HG03565 (cell line): ENCODE measurements around the gene N4BP2.

Experiments used
- ATAC-seq: cut with Tn5 transposase; IDR thresholded peaks from one replicate; pipeline ENCODE4 v1.9.1; 2021; ENCODE audit warnings: mild to moderate bottlenecking, moderate library complexity; ENCODE audit not compliant: unreplicated experiment

Gene N4BP2

GRCh38 chr4:40149960-40150385 is 93.3 kb downstream of the N4BP2 start:
- peak; percentile 73 for ATAC-seq

- no peak for ATAC-seq
These were observed 94.3 kb downstream of the N4BP2 start for GRCh38 chr4:40150932-40151331.

- ATAC-seq = no peak
These were observed 96.0 kb downstream of the N4BP2 start for GRCh38 chr4:40152637-40153036.

GRCh38 chr4:40157436-40157835 is 100.8 kb downstream of the N4BP2 start:
- ATAC-seq = no peak

GRCh38 chr4:40160258-40160657 is 103.6 kb downstream of the N4BP2 start:
- no peak for ATAC-seq

GRCh38 chr4:40164459-40164858 is 107.8 kb downstream of the N4BP2 start:
- ATAC-seq = no peak

GRCh38 chr4:40165916-40166315 is 109.3 kb downstream of the N4BP2 start:
- no peak for ATAC-seq

GRCh38 chr4:40168070-40168469 is 111.4 kb downstream of the N4BP2 start:
- ATAC-seq = no peak

- ATAC-seq = peak; percentile 44
These were observed 113.9 kb downstream of the N4BP2 start for GRCh38 chr4:40170588-40170987.

GRCh38 chr4:40173470-40173875 is 116.8 kb downstream of the N4BP2 start:
- ATAC-seq = peak; percentile 84

- ATAC-seq = no peak
These were observed 120.0 kb downstream of the N4BP2 start for GRCh38 chr4:40176602-40177001.

- no peak for ATAC-seq
These were observed 120.9 kb downstream of the N4BP2 start for GRCh38 chr4:40177591-40177990.

- ATAC-seq = no peak
These were observed 122.0 kb downstream of the N4BP2 start for GRCh38 chr4:40178672-40179071.

GRCh38 chr4:40179360-40179759 is 122.7 kb downstream of the N4BP2 start:
- ATAC-seq = no peak

- no peak for ATAC-seq
These were observed 123.7 kb downstream of the N4BP2 start for GRCh38 chr4:40180356-40180755.

GRCh38 chr4:40182001-40182400 is 125.4 kb downstream of the N4BP2 start:
- no peak for ATAC-seq

- ATAC-seq = no peak
These were observed 126.3 kb downstream of the N4BP2 start for GRCh38 chr4:40182954-40183353.

GRCh38 chr4:40183615-40184411 is 127.2 kb downstream of the N4BP2 start:
- no peak for ATAC-seq

GRCh38 chr4:40185830-40186664 is 129.4 kb downstream of the N4BP2 start:
- peak; percentile 49 for ATAC-seq

GRCh38 chr4:40186665-40187014 is 130.0 kb downstream of the N4BP2 start:
- no peak for ATAC-seq

- no peak for ATAC-seq
These were observed 130.8 kb downstream of the N4BP2 start for GRCh38 chr4:40187386-40187906.

- no peak for ATAC-seq
These were observed 133.4 kb downstream of the N4BP2 start for GRCh38 chr4:40190019-40190418.
